ENCODE measurements around the gene GARIN5A. TPM values are rescaled to one million over a fixed set of nuclear protein-coding genes. Genes with fewer than 3 reads are reported as not detected.
"Not testable (repeated sequence)": the region's sequence is repeated elsewhere in the genome, so short reads cannot be mapped to it uniquely, and the experiment has no call there.

GARIN5A gene
- total and polyA plus RNA-seq, 12 donors = 1.2 to 4.3 (median 1.9) TPM

DNA sequence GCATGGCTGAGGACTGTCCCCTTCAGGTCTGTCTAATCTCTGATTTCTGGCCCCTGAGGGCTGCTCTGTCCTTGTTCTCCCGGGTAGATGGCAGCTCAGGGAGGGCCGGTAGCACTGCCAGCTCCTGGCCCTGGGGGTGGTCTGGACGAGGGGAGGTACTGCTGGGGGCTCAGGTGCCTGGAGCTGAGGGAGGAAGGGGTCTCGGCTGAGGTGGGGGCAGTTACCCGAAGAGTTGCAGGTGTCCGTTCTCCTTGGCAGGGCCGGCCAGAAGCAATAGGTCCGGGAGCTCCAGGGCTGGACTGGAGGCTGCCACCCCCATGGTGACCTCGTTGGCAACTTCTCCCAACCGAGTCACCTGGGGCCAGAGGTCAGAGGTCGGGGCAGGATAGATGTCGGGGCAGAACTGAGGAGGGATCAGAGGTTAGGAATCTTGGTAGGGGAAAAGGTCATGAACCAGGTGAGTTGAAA lies 1.5 kb downstream of the GARIN5A start:
- Histone ChIP-seq H3K9me3 (no peaks in the 10 kb centered on the region), H3K4me3 (no peak overlapping the region), H3K27ac (no peak overlapping the region), H3K36me3 (peaks cover 0 to 22% (median 6%) of the 10 kb centered on the region in 9 donors), H3K27me3 (no peaks in the 10 kb centered on the region), H3K4me1 (peaks cover 5 to 25% (median 19%) of the 10 kb centered on the region in 9 donors)
- DNase-seq = no peak
- TF ChIP-seq, protein P1, sequence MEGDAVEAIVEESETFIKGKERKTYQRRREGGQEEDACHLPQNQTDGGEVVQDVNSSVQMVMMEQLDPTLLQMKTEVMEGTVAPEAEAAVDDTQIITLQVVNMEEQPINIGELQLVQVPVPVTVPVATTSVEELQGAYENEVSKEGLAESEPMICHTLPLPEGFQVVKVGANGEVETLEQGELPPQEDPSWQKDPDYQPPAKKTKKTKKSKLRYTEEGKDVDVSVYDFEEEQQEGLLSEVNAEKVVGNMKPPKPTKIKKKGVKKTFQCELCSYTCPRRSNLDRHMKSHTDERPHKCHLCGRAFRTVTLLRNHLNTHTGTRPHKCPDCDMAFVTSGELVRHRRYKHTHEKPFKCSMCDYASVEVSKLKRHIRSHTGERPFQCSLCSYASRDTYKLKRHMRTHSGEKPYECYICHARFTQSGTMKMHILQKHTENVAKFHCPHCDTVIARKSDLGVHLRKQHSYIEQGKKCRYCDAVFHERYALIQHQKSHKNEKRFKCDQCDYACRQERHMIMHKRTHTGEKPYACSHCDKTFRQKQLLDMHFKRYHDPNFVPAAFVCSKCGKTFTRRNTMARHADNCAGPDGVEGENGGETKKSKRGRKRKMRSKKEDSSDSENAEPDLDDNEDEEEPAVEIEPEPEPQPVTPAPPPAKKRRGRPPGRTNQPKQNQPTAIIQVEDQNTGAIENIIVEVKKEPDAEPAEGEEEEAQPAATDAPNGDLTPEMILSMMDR (IDR thresholded peaks at IDR 0.05) = no peak
- ATAC-seq = no peak
- WGBS, 2 donors = 77 to 79% methylated on average over 12 of the region's 12 CpGs
- intact Hi-C loops (cut with DNase I) = loop anchor here in 1 of 10 donors (5.0 kb wide), 2 partner anchors 37 to 103 kb away; partner anchors contain the start of genes ASPDH and JOSD2

DNA sequence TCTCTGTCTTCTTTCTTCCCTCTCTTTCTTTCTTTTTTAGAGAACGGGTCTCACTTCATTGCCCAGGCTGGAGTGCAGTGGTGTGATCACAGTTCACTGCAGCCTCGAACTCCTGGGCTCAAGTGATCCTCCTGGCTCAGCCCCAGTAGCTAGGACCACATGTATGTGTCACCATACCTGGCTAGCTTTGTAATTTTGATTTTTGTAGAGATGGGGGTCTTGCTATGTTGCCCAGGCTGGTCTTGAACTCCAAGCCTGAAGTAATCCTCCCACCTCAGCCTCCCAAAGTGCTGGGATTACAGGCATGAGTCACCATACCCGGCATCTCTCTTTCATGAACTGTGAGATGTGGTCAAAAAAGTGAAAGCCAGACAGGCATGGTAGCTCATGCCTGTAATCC lies 3.3 kb downstream of the GARIN5A start:
- H3K9me3 ChIP-seq; H3K36me3 ChIP-seq; H3K27ac ChIP-seq; H3K4me3 ChIP-seq; H3K27me3 ChIP-seq; ATAC-seq; DNase-seq; intact Hi-C loops (cut with DNase I): not testable (repeated sequence)
- H3K4me1 ChIP-seq = peaks cover 5 to 19% (median 15%) of the 10 kb centered on the region in 9 donors
- 68 to 78% methylated on average over 3 of the region's 3 CpGs for WGBS, 2 donors

DNA sequence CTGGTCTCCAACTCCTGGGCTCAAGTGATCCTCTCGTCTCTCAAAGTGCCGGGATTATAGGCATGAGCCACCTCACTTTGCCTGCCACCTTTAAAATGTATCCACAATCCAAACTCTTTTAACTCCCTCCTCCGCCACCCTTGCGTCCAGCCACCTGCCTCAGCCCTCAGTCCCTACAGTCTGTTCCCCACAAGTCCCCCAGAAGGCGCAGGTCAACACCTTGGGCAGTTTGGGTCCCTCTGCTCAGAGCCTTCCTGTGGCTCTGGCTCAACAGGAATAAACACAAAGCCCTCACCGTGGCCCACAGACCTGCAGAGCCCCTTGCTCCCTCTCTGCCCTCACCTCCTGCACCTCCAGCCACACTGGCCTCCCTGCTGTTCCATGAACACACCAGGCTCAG lies 7.8 kb downstream of the GARIN5A start:
- Histone ChIP-seq H3K4me3 (no peak overlapping the region), H3K9me3 (no peaks in the 10 kb centered on the region), H3K27me3 (peaks cover 0 to 11% (median 0%) of the 10 kb centered on the region in 7 donors), H3K36me3 (no peaks in the 10 kb centered on the region), H3K27ac (no peak overlapping the region), H3K4me1 (no peaks in the 10 kb centered on the region)
- WGBS, 2 donors = 84 to 86% methylated on average over 6 of the region's 6 CpGs
- DNase-seq = no peak
- ATAC-seq = no peak
- intact Hi-C loops (cut with DNase I) = no loop called here
- TF ChIP-seq, protein P1 (IDR thresholded peaks at IDR 0.05) = no peak

DNA sequence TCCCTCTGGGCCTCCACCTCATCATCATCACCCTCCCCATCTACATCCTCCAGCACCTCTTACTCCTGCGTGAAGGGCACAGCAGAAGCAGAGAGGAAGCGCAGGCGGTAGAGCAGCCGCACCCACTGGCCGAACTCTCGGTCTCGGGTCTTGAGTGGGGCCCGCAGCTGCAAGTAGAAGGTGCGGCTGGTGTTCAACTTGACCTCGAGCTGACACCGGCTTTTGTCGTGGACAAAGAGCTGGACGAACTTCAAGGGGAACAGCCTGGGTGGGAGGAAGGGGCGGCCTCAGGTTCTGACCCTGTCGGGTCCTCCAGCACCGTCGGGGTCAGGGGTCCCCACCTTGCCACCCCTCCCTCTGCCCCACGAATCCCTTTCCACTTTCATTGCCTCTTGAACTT lies 9.1 kb downstream of the GARIN5A start:
- Histone ChIP-seq H3K4me1 (no peaks in the 10 kb centered on the region), H3K27me3 (peaks cover 0 to 16% (median 0%) of the 10 kb centered on the region in 7 donors), H3K4me3 (no peak overlapping the region), H3K36me3 (no peaks in the 10 kb centered on the region), H3K9me3 (no peaks in the 10 kb centered on the region), H3K27ac (no peak overlapping the region)
- TF ChIP-seq, protein P1 (IDR thresholded peaks at IDR 0.05) = no peak
- DNase-seq = no peak
- intact Hi-C loops (cut with DNase I) = no loop called here
- ATAC-seq = no peak
- 74 to 79% methylated on average over 18 of the region's 18 CpGs for WGBS, 2 donors

GRCh38 chr19:50466706-50467039 lies 10.0 kb downstream of the GARIN5A start:
- TF ChIP-seq, protein P1 (IDR thresholded peaks at IDR 0.05) = no peak
- intact Hi-C loops (cut with DNase I) = no loop called here

More at GRCh38 chr19:50466706-50467039, 10.0 kb downstream of the GARIN5A start:
- Histone ChIP-seq H3K27me3 (peaks cover 0 to 25% (median 5%) of the 10 kb centered on the region in 7 donors), H3K4me1 (no peaks in the 10 kb centered on the region), H3K27ac (no peak overlapping the region), H3K9me3 (no peaks in the 10 kb centered on the region), H3K4me3 (no peak overlapping the region), H3K36me3 (no peaks in the 10 kb centered on the region)
- DNase-seq (no peak), ATAC-seq (no peak)
- WGBS, 2 donors = 87 to 91% methylated on average over 11 of the region's 11 CpGs
